HCT116 (cell line): Measurements from ENCODE around the gene ARFGEF3. TPM values are rescaled to one million over a fixed set of nuclear protein-coding genes. Genes with fewer than 3 reads are reported as not detected.

Source experiments
- ATAC-seq: fragments of 200-7000 bp; cut with Tn5 transposase; 2 replicates; pipeline ENCODE4 v1.9.1; 2020; ENCODE audit warnings: mild to moderate bottlenecking, moderate library complexity
- BruUV-seq: library from RNA; stranded (reverse); fragments of 400-500 nt; replicated peaks from 2 replicates; lab custom pipeline; 2021; lab: Mats Ljungman, UMichigan
- CTCF ChIA-PET: fragments of 300-600 bp; sonication (Branson Sonifier 250); formaldehyde crosslinking; loops from one replicate; lab custom pipeline; 2021; ENCODE audit warnings: antibody characterized with exemption; lab: Charles Lee
- POLR2A ChIA-PET: fragments of 300-600, 350-600 bp; sonication (Branson Sonifier 250); formaldehyde crosslinking; loops from one replicate; lab custom pipeline; 2021; ENCODE audit warnings: antibody characterized with exemption; lab: Charles Lee
- RAD21 ChIA-PET, 2 experiments: fragments of 300-600 bp; sonication (Branson Sonifier 250); formaldehyde crosslinking; loops; one replicate each; lab custom pipeline; 2023; ENCODE audit warnings: low total read pairs in 2 of 2; ENCODE audit not compliant: uncharacterized antibody in 2 of 2, unreplicated experiment in 2 of 2, low non-redundant PET in 1 of 2; lab: Charles Lee
- DNase-seq: peaks from one replicate; pipeline ENCODE4 v3.0.0-alpha.2; 2010; ENCODE audit warnings: low read depth, low spot score
- H2AFZ ChIP-seq: fragments of 200-600 bp; shearing (Covaris generic), sonication (generic); 2 replicates; pipeline ENCODE4 v1.6.1; 2017; ENCODE audit warnings: low read depth, mixed run types, mixed read lengths, antibody characterized with exemption, low read length; ENCODE audit not compliant: poor library complexity, severe bottlenecking
- H3K27ac ChIP-seq: 2 replicates; pipeline ENCODE4 v1.5.1; 2012; ENCODE audit warnings: low read depth, low read length
- H3K27me3 ChIP-seq: fragments of 200-600 bp; sonication (generic); 2 replicates; pipeline ENCODE4 v1.6.1; 2016; ENCODE audit warnings: mixed run types, low read length, mixed read lengths; ENCODE audit not compliant: insufficient read depth
- H3K36me3 ChIP-seq, 2 experiments: fragments of 200-500 bp in 1 of 2; fragments of 200-600 bp in 1 of 2; sonication (Bioruptor generic) in 1 of 2; sonication (generic) in 1 of 2; 2 replicates each; pipeline versions ENCODE4 v1.5.1 to v1.6.1; 2014 to 2016; ENCODE audit warnings: low read length in 2 of 2, inconsistent platforms in 1 of 2, mixed read lengths in 1 of 2, mixed run types in 1 of 2; ENCODE audit not compliant: insufficient read depth in 2 of 2, control insufficient read depth in 1 of 2
- H3K4me1 ChIP-seq, 2 experiments: fragments of 200-600 bp in 1 of 2; sonication (generic) in 1 of 2; 2 replicates each; pipeline versions ENCODE4 v1.5.1 to v1.6.1; 2012 to 2017; ENCODE audit warnings: low read length in 2 of 2, inconsistent platforms in 1 of 2, mild to moderate bottlenecking in 1 of 2, mixed read lengths in 1 of 2, mixed run types in 1 of 2, moderate library complexity in 1 of 2; ENCODE audit not compliant: insufficient read depth in 2 of 2, control insufficient read depth in 1 of 2
- H3K4me2 ChIP-seq: fragments of 200-600 bp; sonication (generic); 2 replicates; pipeline ENCODE4 v1.6.1; 2017; ENCODE audit warnings: mixed run types, low read length, mixed read lengths
- H3K4me3 ChIP-seq, 2 experiments: fragments of 200-600 bp in 1 of 2; sonication (generic) in 1 of 2; replicated peaks in 1 of 2; 2 replicates each; pipeline ENCODE4 v1.5.1; 2011 to 2016; ENCODE audit warnings: low read length in 2 of 2, control low read depth in 1 of 2, low read depth in 1 of 2, mild to moderate bottlenecking in 1 of 2, mixed read lengths in 1 of 2, mixed run types in 1 of 2
- H3K79me2 ChIP-seq: fragments of 200-600 bp; sonication (generic); 2 replicates; pipeline ENCODE4 v1.6.1; 2017; ENCODE audit warnings: mild to moderate bottlenecking, mixed run types, low read length, moderate library complexity, mixed read lengths; ENCODE audit not compliant: insufficient read depth
- H3K9ac ChIP-seq: fragments of 200-600 bp; sonication (generic); 2 replicates; pipeline ENCODE4 v1.6.1; 2016; ENCODE audit warnings: low read length, mixed read lengths
- H3K9me2 ChIP-seq: fragments of 200-600 bp; sonication (generic), shearing (Covaris generic); 2 replicates; pipeline ENCODE4 v1.6.1; 2017; ENCODE audit warnings: mixed run types, mild to moderate bottlenecking, moderate library complexity; ENCODE audit not compliant: insufficient read depth
- H3K9me3 ChIP-seq, 2 experiments: fragments of 200-500 bp in 1 of 2; fragments of 200-600 bp in 1 of 2; sonication (Bioruptor generic) in 1 of 2; sonication (generic) in 1 of 2; 2 replicates each; pipeline ENCODE4 v1.6.1; 2014 to 2017; ENCODE audit warnings: low read length in 2 of 2, mixed read lengths in 2 of 2, inconsistent platforms in 1 of 2, low read depth in 1 of 2, mild to moderate bottlenecking in 1 of 2, mixed run types in 1 of 2, moderate library complexity in 1 of 2; ENCODE audit not compliant: control insufficient read depth in 1 of 2, insufficient read depth in 1 of 2
- H4K20me1 ChIP-seq: fragments of 200-600 bp; sonication (generic), shearing (Covaris generic); 2 replicates; pipeline ENCODE4 v1.6.1; 2017; ENCODE audit warnings: mixed run types, mild to moderate bottlenecking, moderate library complexity; ENCODE audit not compliant: insufficient read depth
- CBX3 ChIP-seq: IDR thresholded peaks from 2 replicates; pipeline ENCODE4 v1.6.1; 2012; ENCODE audit warnings: low read depth
- EGR1 ChIP-seq: IDR thresholded peaks from 2 replicates; pipeline ENCODE4 v1.6.1; 2012; ENCODE audit warnings: low read depth
- ELF1 ChIP-seq: IDR thresholded peaks from 2 replicates; pipeline ENCODE4 v1.6.1; 2012; ENCODE audit warnings: low read depth, borderline replicate concordance
- EZH2 ChIP-seq: fragments of 200-600 bp; sonication (generic); IDR thresholded peaks from 2 replicates; pipeline ENCODE4 v1.6.1; 2017; ENCODE audit warnings: antibody characterized with exemption, mixed run types
- JUND ChIP-seq: IDR thresholded peaks from 2 replicates; pipeline ENCODE4 v1.6.1; 2012
- POLR2A ChIP-seq: IDR thresholded peaks from 2 replicates; pipeline ENCODE4 v1.7.0; 2011; ENCODE audit warnings: borderline replicate concordance; ENCODE audit not compliant: insufficient read depth, insufficient read length; ENCODE audit errors: extremely low read depth
- POLR2AphosphoS5 ChIP-seq: IDR thresholded peaks from 2 replicates; pipeline ENCODE4 v1.6.1; 2011; ENCODE audit warnings: mild to moderate bottlenecking, low read depth, low read length, moderate library complexity
- RAD21 ChIP-seq: IDR thresholded peaks from 2 replicates; pipeline ENCODE4 v1.6.1; 2012; ENCODE audit warnings: low read depth, mild to moderate bottlenecking
- REST ChIP-seq: IDR thresholded peaks from 2 replicates; pipeline ENCODE4 v1.6.1; 2012; ENCODE audit warnings: low read depth
- SIN3A ChIP-seq: IDR thresholded peaks from 2 replicates; pipeline ENCODE4 v1.6.1; 2012; ENCODE audit warnings: low read depth
- SRF ChIP-seq: IDR thresholded peaks from 2 replicates; pipeline ENCODE4 v1.6.1; 2012; ENCODE audit warnings: low read depth
- TCF7L2 ChIP-seq: IDR thresholded peaks from 2 replicates; pipeline ENCODE4 v1.7.0; 2011; ENCODE audit warnings: borderline replicate concordance, inconsistent platforms; ENCODE audit not compliant: insufficient read depth, insufficient read length; ENCODE audit errors: extremely low read depth
- YY1 ChIP-seq: IDR thresholded peaks from 2 replicates; pipeline ENCODE4 v1.6.1; 2011; ENCODE audit warnings: low read length, low read depth, moderate library complexity, mild to moderate bottlenecking; ENCODE audit not compliant: insufficient replicate concordance; ENCODE audit errors: extremely low read depth
- ZFX ChIP-seq: fragments of 450-650 bp; IDR thresholded peaks from 2 replicates; pipeline ENCODE4 v1.6.1; 2017
- ZNF274 ChIP-seq: fragments of 200-500 bp; sonication (Bioruptor generic); IDR thresholded peaks from 2 replicates; pipeline ENCODE4 v1.6.1; 2014; ENCODE audit warnings: mild to moderate bottlenecking, low read depth, low read length, inconsistent platforms
- intact Hi-C: fragments of 100-400 bp; cut with micrococcal nuclease; formaldehyde crosslinking; loops from 2 replicates; pipeline ENCODE4 v1.10.0; 2022
- total RNA-seq: library from RNA; stranded (reverse); gene quantifications from one replicate; pipeline ENCODE4 v1.2.1, GENCODE V29; 2021; ENCODE audit not compliant: unreplicated experiment

ARFGEF3 gene
- total RNA-seq, 1 experiment from 2014 or later, result 3.8 TPM

GRCh38 chr6:138239774-138240173, 78.0 kb downstream of the ARFGEF3 start:
- no peaks in the 10 kb centered on the region for H3K79me2 ChIP-seq
- H3K4me3 ChIP-seq, result no peak overlapping the region
- ChIA-PET RAD21 (no interaction called here), POLR2A (no interaction called here), CTCF (no interaction called here)
- intact Hi-C loops, result no loop called here
- TF ChIP-seq POLR2AphosphoS5 (no peak), EGR1 (no peak), ZFX (no peak), SIN3A (no peak), YY1 (no peak), TCF7L2 (no peak), EZH2 (no peak), REST (no peak), RAD21 (no peak), CBX3 (no peak), JUND (no peak), SRF (no peak), ELF1 (no peak), ZNF274 (no peak), POLR2A (no peak)
- BruUV-seq, result no TSS peak
- DNase-seq, result no peak
- H3K4me1 ChIP-seq, result no peaks in the 10 kb centered on the region
- no peak overlapping the region for H3K9ac ChIP-seq
- H3K9me3 ChIP-seq, result no peaks in the 10 kb centered on the region
- H3K9me2 ChIP-seq, result no peaks in the 10 kb centered on the region
- no peak overlapping the region for H2AFZ ChIP-seq
- no peak overlapping the region for H3K4me2 ChIP-seq
- H3K27me3 ChIP-seq, result no peaks in the 10 kb centered on the region
- H3K27ac ChIP-seq, result no peak overlapping the region
- ATAC-seq, result no peak
- H3K36me3 ChIP-seq, result no peaks in the 10 kb centered on the region
- H4K20me1 ChIP-seq, result no peaks in the 10 kb centered on the region
